HG02759 (cell line): ENCODE measurements around the gene PTDSS2.
"Not testable (repeated sequence)": the region's sequence is repeated elsewhere in the genome, so short reads cannot be mapped to it uniquely, and the experiment has no call there.

Experiments used
- ATAC-seq: cut with Tn5 transposase; IDR thresholded peaks from one replicate; pipeline ENCODE4 v1.9.1; 2021; ENCODE audit warnings: mild to moderate bottlenecking, moderate library complexity; ENCODE audit not compliant: unreplicated experiment

PTDSS2 gene

GRCh38 chr11:413120-414081 lies 36.7 kb upstream of the PTDSS2 start:
- ATAC-seq, result no peak

- ATAC-seq, result no peak
Observed at GRCh38 chr11:414318-414857, 35.7 kb upstream of the PTDSS2 start.

- ATAC-seq, result no peak
Observed at GRCh38 chr11:415640-416041, 34.4 kb upstream of the PTDSS2 start.

- no peak for ATAC-seq
Observed at GRCh38 chr11:416051-416756, 33.9 kb upstream of the PTDSS2 start.

GRCh38 chr11:416757-417621 lies 33.1 kb upstream of the PTDSS2 start:
- peak; percentile 47 for ATAC-seq

GRCh38 chr11:417652-418342 lies 32.3 kb upstream of the PTDSS2 start:
- no peak for ATAC-seq

- no peak for ATAC-seq
Observed at GRCh38 chr11:418343-419247, 31.5 kb upstream of the PTDSS2 start.

- no peak for ATAC-seq
Observed at GRCh38 chr11:419248-420005, 30.7 kb upstream of the PTDSS2 start.

GRCh38 chr11:420054-420910 lies 29.8 kb upstream of the PTDSS2 start:
- no peak for ATAC-seq

GRCh38 chr11:420911-421321 lies 29.2 kb upstream of the PTDSS2 start:
- ATAC-seq, result no peak

- ATAC-seq, result no peak
Observed at GRCh38 chr11:422249-422656, 27.8 kb upstream of the PTDSS2 start.

- no peak for ATAC-seq
Observed at GRCh38 chr11:424232-424631, 25.8 kb upstream of the PTDSS2 start.

GRCh38 chr11:424766-425165 lies 25.3 kb upstream of the PTDSS2 start:
- ATAC-seq, result not testable (repeated sequence)

- no peak for ATAC-seq
Observed at GRCh38 chr11:425301-425700, 24.8 kb upstream of the PTDSS2 start.

- no peak for ATAC-seq
Observed at GRCh38 chr11:426851-427250, 23.2 kb upstream of the PTDSS2 start.

- no peak for ATAC-seq
Observed at GRCh38 chr11:428295-428694, 21.8 kb upstream of the PTDSS2 start.

GRCh38 chr11:429391-429790 lies 20.7 kb upstream of the PTDSS2 start:
- ATAC-seq, result no peak
